Globus pallidus (tissue), 1 donor: ENCODE measurements around the gene KIF26B.
A peak's percentile ranks its signal among the peaks of the same experiment; 100 is the strongest.
"Not testable (repeated sequence)": the region's sequence is repeated elsewhere in the genome, so short reads cannot be mapped to it uniquely, and the experiment has no call there.

ENCODE experiments used
- DNase-seq: peaks from one replicate; pipeline ENCODE4 v3.0.0-alpha.2; 2015; ENCODE audit warnings: low spot score

The KIF26B gene

DNA sequence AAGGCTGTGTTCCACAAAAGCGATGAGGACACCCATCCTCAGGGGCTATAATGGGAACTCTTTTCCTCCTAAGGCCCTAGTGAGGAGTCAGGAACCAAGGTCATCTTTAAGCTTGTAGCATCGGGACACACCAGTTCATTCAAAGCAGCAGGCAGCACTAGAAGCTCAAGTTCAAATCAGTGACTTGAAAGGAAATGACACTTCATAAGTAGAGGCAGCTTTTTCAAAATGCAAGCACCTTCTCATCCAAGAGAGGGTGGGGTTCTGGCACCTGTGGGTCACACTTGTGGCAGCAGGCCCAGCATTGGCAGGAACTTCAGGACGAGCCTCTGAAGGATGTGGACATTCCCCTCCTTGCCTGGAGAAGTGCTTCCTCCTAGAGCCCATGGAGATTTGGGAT is 496.3 kb downstream of the KIF26B start:
- no peak for DNase-seq

DNA sequence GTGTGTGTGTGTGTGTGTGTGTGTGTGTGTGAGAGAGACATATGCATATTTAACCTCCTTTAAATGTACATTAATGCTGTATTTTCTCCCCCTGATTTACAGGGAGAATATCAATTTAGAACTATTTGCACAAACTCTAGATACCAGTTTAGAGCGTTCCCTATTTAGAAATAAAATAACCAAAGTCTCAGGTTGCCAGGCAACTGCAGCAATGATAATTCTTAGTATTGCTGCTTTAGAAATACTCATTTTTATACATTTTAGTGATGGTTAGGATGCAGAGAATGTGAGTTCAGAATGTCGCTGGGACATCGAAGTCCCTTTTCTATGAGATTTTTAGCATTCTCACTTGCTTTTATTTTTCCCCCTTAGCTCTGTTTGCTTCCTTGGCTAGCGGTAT is 497.3 kb downstream of the KIF26B start:
- no peak for DNase-seq

DNA sequence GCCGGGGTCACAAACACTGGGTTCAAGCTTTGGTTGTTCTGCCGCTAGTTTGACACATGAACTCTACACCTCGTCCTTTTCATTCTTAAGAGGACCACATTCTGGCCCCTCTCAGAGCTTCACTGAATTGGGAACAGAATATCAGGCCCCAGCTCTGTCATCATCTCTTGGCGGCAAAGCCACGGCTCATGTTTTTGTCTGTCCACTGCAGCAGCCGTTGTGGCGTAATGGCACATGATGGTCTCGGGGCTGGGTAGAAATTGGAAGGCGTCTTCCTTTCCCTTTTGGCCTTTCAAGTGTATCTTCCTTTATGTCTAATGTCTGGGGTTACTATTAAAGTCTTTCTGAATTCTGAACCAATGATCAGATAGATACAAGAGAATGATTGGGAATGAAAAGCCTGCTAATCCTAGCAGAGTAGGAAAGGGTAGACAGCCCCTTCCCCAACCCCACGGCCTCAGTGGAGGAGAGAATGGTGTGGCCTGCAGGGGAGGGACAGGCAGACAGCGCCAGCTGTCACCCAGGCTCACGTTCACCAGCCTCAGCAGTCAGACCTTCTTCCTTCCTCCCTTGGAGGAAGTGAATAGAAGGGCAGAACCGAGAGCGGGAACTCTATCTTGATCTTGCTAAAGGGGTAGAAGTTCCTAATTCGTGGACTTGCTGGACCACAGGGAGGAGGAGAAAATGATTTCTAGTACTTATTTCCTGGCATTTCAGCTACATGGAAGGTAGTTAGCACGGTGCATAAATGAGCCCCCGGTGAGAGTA is 498.1 kb downstream of the KIF26B start:
- DNase-seq = peak; percentile 16

DNA sequence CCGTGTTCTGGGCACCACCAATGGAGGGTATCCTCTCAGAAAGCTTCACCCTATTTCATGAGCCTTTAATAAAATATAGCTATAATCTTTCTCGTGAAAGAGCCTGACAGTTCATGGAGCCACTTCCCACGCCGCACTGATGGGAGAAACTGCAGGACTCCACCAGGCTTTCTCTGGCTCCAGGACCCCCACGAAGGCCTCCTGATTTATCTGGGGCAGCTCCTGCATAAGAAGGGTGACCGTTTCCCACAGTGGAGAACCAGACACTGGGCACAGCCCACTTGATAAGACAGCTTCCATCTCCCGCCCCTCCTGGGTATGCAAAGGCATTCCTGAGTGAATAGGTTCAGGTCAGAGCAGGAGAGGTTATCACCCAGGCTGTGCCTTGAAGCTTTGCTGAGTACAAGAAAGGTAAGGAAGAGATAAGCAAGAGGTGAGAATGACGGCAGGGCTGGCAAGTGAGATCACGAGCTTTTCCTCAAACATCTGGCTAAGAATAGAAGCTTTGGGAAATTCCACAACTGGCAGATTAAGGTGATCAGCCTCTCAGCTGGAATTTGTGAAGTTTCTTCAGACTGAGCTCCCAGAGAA is 499.8 kb downstream of the KIF26B start:
- DNase-seq = no peak

DNA sequence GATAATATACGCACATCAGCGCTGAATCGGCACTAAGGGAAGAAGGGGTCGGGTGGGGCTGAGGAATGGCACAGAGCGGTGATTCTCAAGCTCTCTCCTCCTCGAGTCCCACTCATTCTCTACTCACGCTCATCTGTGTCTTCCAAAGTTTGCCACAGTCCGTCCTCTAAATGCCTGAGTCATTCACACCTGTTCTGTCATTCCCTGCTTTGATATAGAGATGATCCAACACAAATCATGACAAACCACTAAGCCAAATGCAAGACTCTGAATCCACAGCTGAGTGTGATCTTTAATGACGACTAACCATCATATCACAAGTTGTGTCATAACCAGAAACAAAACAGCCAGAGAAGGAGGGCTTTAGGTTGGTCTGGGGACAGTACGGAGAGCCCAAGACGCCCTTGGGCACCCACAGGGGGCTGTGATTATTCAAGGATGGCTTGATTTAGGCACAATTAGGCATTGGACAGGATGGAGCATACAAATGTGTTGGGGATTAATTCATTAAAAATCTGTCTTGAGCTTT is 501.5 kb downstream of the KIF26B start:
- DNase-seq = no peak

DNA sequence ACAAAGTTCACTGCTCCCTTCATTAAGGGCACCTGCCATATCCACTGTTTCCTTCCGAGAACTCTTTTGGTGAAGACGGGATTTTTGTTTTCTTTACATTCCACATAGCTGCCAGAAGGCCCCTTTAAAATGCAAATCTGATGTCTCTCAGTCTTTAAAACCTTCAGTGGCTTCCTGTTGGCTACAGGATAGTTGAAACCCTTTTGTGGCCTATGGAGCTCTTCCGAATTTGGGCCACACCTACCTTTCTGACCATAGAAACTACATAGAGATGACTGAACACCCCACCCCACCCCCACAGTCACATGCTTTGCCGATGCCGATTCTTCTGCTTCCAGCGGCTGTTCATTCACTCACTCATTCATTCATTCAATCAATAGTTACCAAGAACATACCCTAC is 502.6 kb downstream of the KIF26B start:
- DNase-seq = no peak

DNA sequence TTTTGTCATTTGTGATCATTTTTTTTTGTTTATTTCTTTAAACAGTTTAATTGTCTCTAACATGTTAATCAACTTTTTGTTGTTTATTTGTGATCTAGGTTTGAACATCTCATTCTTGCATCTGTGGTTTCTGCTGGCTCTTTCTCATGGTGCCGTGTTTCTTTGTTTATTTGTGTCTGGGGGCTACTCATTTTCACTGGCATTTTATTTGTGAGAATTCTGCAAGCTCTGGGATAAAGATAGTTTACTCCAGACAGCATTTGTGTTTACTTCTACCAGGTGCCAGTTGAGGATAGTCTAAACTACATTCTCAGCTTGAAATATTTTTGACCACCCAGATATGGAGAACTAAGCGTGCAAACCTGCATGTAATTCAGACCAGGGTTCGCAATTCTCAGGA is 508.6 kb downstream of the KIF26B start:
- DNase-seq = no peak

DNA sequence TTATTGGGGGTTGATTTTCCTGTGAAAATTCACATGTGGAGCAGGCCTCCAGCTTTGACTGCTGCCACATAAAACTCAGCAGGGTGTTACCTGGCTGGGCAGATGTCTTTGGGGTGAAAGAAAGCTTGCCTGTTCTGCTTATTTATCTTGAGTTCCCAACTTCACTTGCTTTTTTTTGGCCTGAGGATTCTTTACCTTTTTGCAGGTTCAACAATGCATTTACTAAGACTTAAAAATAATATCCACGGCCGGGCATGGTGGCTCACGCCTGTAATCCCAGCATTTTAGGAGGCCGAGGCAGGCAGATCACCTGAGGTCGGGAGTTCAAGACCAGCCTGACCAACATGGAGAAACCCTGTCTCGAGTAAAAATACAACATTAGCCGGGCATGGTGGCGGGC is 509.1 kb downstream of the KIF26B start:
- DNase-seq = no peak

DNA sequence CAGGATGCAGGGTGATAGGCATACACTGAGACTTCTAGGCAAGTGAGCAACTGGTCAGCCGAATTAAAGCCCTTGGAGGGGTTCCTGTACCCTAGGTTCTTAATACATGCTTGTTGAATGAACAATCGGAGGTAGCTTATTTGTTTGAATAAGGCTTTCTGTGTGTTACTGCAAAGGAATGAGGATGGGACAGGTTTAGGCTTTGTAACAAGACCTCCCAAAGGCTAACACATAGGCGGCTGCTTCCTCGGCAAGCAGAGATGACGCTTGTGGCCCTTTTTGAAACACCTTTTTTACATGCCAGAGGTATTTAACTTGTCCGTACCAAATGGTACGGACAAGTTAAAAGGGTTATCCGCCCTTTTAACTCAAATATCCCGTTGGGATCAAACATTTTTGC is 511.6 kb downstream of the KIF26B start:
- no peak for DNase-seq

DNA sequence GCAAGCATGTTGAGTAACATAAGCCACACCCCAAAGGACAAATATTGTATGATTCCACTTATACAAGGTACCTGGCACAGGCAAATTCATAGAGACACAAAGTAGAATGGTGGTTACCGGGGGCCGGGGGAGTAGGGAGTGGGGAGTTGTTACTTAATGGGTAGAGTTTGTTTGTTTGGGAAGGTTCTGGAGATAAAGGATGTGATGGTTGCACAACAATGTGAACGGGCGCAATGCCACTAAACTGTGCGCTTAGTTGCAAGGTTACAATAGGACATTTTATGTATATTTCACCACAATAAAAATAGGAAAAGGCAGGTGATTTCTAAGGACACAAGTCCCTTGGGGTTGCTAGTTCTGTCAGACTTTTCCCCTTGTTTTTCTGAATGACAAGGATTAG is 516.6 kb downstream of the KIF26B start:
- no peak for DNase-seq

DNA sequence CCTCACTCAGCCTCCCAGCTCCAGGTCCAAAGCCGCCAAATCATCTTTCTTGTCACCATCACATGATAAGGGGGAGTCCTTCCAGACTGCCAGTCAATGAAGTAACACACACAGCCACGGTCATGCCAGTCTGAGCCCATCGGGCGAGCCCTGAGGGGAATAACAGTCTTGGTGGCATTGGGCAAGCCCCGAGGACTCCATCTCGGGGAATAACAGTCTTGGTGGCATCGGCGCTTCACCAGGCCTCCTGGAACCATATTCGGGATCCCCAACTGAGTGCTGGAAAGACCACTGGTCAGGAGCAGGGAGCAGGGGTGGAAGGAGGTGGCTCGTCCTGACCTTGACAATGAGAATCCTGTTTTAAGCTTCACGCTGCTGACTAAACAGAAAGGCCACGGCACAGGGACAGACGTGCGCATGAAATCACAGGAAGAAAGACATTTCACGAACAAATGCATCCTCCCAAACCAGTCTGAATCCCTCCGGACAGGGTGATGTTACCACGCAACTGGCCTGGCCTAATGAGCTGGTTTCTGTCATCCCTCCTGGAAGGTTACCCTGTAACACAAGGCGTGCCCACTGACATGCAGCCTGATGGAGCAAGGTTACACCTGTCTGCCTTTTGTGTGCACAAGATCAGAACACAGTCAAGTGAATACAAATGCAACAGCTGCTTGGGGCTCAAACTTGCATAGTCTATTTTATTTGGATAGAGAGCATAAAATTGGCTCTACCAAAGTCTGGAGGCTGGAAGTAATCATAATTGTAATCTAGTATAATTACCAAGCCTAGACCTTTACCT is 517.4 kb downstream of the KIF26B start:
- DNase-seq = no peak

DNA sequence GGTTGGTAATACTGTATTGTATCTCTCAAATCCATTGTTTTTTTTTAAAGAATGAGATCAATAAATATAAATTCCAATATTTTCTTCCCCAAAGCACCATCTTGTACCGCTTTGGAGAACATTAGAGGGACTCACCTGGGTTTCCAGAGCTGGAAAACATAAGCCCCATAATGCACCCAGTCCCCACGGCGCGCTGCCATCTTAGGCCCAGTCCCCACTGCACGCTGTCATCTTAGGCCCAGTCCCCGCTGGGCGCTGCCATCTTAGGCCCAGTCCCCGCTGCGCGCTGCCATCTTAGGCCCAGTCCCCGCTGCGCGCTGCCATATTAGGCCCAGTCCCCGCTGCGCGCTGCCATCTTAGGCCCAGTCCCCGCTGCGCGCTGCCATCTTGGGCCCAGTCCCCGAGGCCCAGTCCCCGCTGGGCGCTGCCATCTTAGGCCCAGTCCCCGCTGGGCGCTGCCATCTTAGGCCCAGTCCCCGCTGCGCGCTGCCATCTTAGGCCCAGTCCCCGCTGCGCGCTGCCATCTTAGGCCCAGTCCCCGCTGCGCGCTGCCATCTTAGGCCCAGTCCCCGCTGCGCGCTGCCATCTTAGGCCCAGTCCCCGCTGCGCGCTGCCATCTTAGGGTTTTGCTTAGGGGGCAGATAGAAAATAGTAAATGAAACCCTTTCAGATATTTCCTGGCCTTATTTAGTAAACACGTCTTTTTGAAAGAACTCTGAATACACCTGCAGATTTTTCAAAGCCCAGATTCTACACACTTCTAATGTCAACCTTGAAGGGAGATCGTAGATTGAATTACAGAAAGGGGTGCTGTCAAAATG is 518.3 kb downstream of the KIF26B start:
- DNase-seq = not testable (repeated sequence)

DNA sequence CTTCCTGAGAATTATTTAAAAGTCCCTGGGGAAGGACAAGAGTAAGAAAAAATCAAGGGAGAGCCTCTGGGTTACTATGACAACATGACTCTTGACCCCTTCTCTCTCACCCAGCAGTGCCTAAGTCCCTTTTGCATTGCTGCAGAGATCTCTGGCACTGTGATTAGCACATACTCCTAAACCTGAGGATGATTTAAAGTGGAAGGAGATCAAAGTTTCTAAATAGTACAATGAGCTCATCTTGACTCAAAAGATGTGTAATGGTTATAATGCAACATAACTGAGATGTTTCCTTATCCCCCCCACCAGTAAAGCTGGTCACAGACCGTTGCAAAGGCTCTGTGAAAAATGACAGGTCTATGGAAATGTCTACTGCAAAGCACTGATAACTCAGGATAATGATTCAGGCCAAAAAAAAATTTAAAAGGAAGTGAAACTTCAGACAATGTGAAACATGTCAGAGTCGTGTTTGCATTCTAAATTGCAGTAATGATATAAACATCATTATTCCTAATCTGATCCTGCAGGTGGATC is 519.2 kb downstream of the KIF26B start:
- DNase-seq = no peak

DNA sequence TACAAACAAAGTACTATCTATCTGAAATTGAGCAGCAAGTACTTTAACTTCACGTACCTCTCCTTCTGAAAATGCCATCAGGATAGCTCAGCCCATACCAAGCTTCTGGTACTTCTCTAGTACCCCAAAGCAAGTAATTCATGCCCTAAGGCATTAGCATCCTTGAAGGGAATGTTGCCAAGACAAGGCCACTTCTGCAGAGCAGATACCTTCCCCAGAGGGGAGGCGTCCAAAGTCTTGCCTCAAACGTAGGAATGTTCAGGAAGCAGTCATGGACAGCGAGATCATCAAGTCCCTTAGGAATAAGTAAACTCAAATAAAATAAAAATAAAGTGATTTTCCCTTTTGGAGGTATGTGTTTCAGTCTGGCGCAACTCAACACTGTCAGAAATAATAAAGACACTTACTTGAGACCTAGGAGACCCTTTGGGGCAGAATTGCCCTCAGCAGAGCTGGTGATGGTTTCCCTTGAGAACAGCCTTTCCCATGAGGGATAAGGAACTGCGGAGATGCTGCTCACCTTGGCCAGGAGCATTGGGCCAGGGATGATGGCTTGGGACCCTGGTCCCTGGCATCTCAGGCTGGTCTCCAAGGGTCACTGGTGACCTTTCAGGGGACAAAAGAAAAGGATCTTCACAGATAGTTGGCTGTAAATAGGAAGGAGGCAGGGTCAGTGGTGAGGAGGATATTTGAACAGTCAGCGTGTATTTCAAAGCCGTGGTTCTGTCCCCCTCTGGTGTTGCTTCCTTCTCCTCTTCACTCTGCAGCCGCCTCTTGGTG is 522.9 kb downstream of the KIF26B start:
- no peak for DNase-seq

DNA sequence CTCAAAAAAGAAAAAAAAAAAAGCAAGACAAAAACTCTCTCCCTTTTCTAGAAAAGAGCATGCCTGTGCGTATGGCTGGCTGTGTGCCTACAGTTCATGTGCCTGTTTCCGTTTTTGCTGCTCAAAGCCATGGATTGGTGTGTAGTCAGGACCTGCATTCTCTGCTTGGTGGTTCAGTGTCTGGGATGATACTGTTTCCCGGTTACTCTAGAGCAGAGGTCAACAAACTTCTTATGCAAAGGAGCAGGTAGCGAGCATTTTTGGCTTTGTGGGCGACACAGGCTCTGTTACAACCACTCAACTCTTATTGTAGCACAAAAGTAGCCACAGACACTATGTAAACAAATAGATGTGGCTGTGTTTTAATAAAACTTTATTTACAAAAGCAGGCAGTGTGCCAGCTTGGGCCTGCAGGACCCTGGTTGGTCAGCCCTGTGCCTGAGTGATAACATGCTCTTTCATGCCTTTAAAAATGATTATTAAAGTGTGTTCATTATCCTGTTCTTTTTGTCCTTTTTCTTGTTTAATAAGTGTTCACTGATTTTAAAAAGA is 524.2 kb downstream of the KIF26B start:
- no peak for DNase-seq

DNA sequence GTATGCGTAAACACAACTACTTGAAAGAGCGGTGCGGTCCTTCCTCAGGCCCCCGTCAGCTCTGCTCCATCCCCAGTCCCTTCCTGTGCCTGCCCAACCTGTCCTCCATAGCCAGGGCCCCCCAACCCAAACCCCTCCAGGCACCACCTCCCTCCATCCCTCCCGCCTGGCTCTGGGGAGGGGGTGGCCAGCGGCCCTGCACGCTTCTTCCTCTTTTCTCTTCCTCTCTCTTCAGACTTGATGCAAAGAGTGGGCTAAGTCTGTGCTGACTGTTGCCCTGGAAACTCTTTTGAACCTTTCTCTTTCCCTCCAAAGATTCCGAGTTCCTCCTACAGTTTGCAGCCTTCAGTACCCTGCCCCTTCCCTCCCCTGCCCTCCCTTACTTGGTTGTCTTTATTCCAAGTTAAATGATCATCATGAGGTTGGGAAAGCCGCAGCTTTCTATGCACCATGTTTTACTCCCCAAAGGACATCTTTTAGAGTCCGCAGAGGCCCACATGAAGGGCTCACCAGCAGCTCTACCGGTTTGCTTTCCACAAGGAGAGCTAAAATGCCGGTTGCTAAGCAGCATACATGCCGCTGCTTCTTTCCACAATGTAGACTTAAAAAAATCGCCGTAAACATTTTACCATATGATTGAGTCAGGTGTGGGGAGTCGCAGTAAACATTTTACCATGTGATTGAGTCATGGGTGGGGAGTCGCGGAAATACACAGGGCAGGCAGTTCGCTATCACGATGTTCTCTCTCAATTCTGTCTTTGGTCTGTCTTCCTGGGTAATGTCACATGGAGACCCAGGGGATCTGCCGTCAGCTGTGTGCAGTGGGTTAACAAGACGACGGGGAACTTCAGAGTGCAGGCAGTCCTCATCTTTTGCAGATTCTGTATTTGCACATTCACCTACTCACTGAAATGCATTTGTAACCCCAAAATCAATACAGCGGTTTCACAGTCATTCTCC is 525.3 kb downstream of the KIF26B start:
- peak; percentile 47 for DNase-seq

DNA sequence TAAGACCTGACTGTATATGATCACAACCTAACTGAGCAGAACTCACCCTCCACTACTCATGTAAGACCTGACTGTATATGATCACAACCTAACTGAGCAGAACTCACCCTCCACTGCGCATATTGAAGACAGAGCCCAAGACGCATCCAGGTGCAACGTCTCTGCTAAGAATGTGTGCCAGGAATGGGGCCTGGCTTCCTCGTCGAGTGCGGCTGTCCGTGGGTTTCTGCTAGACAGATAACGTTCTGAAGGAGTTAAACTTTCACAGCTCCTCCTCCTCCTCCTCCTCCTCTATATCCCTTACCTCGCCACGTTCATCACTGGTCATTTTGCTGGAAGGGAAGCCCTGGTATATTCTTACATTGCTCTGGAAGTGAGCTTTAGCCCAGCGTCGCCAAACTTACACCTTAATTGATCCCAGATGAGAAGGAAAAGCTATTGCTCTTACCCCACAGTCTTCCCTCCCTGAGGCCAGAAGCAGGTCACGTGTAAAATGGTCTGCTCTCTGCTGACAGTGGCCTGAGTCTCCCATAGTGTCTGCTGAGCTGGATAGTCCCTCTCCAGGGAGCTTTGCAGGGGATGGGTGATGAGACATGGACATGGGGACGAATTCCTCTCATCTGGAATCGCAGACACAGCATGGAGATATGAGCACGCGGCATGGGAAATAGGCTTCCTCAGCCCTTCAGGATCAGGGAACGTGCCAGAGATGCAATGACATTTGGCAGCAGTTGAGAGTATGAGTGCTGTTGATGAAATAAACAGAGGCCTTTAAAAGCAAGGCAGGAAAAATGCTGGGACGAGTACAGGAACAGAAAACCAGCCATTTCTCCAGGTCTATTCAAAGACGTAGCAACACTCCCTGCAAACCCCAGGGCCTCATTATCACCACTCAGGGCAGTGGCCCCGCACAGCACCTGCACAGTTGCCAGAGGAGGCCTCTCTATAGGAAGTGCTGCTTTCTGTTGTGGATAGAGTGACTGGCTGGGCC is 528.1 kb downstream of the KIF26B start:
- DNase-seq = no peak

DNA sequence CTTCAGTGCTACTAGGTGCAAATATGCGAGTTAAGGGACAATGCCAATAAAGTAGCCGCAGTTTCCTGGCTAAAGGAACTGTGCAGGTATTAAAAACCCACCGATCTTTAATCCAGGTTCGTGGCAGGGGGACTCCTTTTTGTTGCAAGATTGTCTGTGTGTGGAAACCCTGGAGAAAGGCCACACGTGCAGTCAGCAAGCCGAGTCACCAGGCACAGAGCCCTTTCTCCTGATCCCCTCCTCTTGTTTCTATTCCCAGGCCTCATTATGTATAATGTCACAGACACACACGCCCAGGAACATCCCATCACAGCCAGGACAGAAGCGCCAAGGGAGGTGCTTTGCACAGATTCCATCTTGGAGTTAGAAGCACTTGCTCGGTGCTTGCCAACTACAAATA is 528.9 kb downstream of the KIF26B start:
- DNase-seq = no peak
